Activated CD4-positive, CD25-positive, alpha-beta regulatory T cell treated with anti-CD3 and anti-CD28 coated beads, Interleukin-2, amount 50 U/mL, for 24 hours (primary cell): ENCODE measurements around the gene IPO5.

ENCODE experiments used
- ATAC-seq, 2 donors: fragments of 150-1000 bp; cut with Tn5 transposase; one replicate each; pipeline ENCODE4 v1.10.0; 2021; ENCODE audit warnings: mild to moderate bottlenecking in 1 of 2, moderate library complexity in 1 of 2

IPO5 gene

GRCh38 chr13:98066636-98067035 lies 113.2 kb downstream of the IPO5 start:
- ATAC-seq: no peak

GRCh38 chr13:98068521-98068920 lies 115.0 kb downstream of the IPO5 start:
- ATAC-seq: no peak

- no peak for ATAC-seq
Measured at GRCh38 chr13:98069985-98070384, 116.5 kb downstream of the IPO5 start.

- ATAC-seq: no peak
Measured at GRCh38 chr13:98071316-98071715, 117.8 kb downstream of the IPO5 start.

GRCh38 chr13:98072476-98072875 lies 119.0 kb downstream of the IPO5 start:
- no peak for ATAC-seq
